Fibroblast of lung (primary cell): Measurements from ENCODE around the gene RAB23. TPM values are rescaled to one million over a fixed set of nuclear protein-coding genes. Genes with fewer than 3 reads are reported as not detected.

Experiments
- DNase-seq, 2 donors: peaks; one replicate each; pipeline versions ENCODE4 v3.0.0 to v3.0.0-alpha.2; 2010; ENCODE audit warnings: low read depth in 2 of 2
- H2AFZ ChIP-seq: 2 replicates; pipeline ENCODE4 v1.5.1; 2012; ENCODE audit warnings: low read length, control low read depth, inconsistent platforms
- H3K27ac ChIP-seq: 2 replicates; pipeline ENCODE4 v1.5.1; 2011; ENCODE audit warnings: low read length, control low read depth; ENCODE audit not compliant: insufficient read depth
- H3K27me3 ChIP-seq: 2 replicates; pipeline ENCODE4 v1.5.1; 2011; ENCODE audit warnings: mild to moderate bottlenecking, low read length; ENCODE audit not compliant: control insufficient read depth, insufficient read depth
- H3K36me3 ChIP-seq: 2 replicates; pipeline ENCODE4 v1.5.1; 2011; ENCODE audit warnings: low read length; ENCODE audit not compliant: control insufficient read depth, insufficient read depth
- H3K4me1 ChIP-seq: 2 replicates; pipeline ENCODE4 v1.5.1; 2011; ENCODE audit warnings: low read length; ENCODE audit not compliant: control insufficient read depth, insufficient read depth; ENCODE audit errors: extremely low read depth
- H3K4me2 ChIP-seq: 2 replicates; pipeline ENCODE4 v1.5.1; 2011; ENCODE audit warnings: low read length, control low read depth; ENCODE audit not compliant: insufficient read depth; ENCODE audit errors: extremely low read depth
- H3K4me3 ChIP-seq, 4 experiments: fragments of 200-600 bp in 1 of 4; sonication (generic) in 1 of 4; replicated peaks in 1 of 4; 2 replicates each; pipeline ENCODE4 v1.5.1; 2011 to 2016; ENCODE audit warnings: low read length in 4 of 4, low read depth in 3 of 4, mild to moderate bottlenecking in 3 of 4, control low read depth in 2 of 4, inconsistent platforms in 1 of 4, mixed read lengths in 1 of 4; ENCODE audit not compliant: insufficient read depth in 1 of 4; ENCODE audit errors: control extremely low read depth in 1 of 4
- H3K79me2 ChIP-seq: 2 replicates; pipeline ENCODE4 v1.5.1; 2012; ENCODE audit warnings: mild to moderate bottlenecking, low read length, inconsistent platforms; ENCODE audit not compliant: control insufficient read depth, insufficient read depth
- H3K9ac ChIP-seq: 2 replicates; pipeline ENCODE4 v1.5.1; 2011; ENCODE audit warnings: mild to moderate bottlenecking, low read length, control low read depth; ENCODE audit not compliant: insufficient read depth
- H3K9me3 ChIP-seq: 2 replicates; pipeline ENCODE4 v1.5.1; 2012; ENCODE audit warnings: low read depth, low read length; ENCODE audit not compliant: control insufficient read depth, insufficient read depth
- H4K20me1 ChIP-seq: 2 replicates; pipeline ENCODE4 v1.5.1; 2011; ENCODE audit warnings: low read length; ENCODE audit not compliant: control insufficient read depth, insufficient read depth; ENCODE audit errors: extremely low read depth
- CTCF ChIP-seq, 2 donors: IDR thresholded peaks in 1 of 2; conservative IDR thresholded peaks in 1 of 2; 1 replicate in 1 of 2; 2 replicates in 1 of 2; pipeline ENCODE4 v1.5.1; 2011 to 2012; ENCODE audit warnings: low read length in 2 of 2, control low read depth in 1 of 2, inconsistent platforms in 1 of 2, low read depth in 1 of 2, mild to moderate bottlenecking in 1 of 2
- EZH2 ChIP-seq: IDR thresholded peaks from 2 replicates; pipeline ENCODE4 v1.5.1; 2012; ENCODE audit warnings: low read length, control low read depth, mild to moderate bottlenecking; ENCODE audit errors: missing control alignments
- polyA plus RNA-seq, 2 donors: library from polyadenylated mRNA; depleted of rRNA in 1 of 2; stranded (reverse) in 1 of 2; unstranded in 1 of 2; fragments of >200 nt; gene quantifications; 2 replicates each; pipeline ENCODE4 v1.2.1, GENCODE V29; 2011 to 2012; ENCODE audit warnings: missing spikeins in 1 of 2
- total RNA-seq: library from RNA; depleted of rRNA; stranded (reverse); fragments of >200 nt; gene quantifications from 2 replicates; pipeline ENCODE4 v1.2.1, GENCODE V29; 2014

The RAB23 gene
- total and polyA plus RNA-seq, 2 donors (not counting 1 experiment from before 2014, with no cell fraction given) = 61.2 to 68.0 TPM

DNA sequence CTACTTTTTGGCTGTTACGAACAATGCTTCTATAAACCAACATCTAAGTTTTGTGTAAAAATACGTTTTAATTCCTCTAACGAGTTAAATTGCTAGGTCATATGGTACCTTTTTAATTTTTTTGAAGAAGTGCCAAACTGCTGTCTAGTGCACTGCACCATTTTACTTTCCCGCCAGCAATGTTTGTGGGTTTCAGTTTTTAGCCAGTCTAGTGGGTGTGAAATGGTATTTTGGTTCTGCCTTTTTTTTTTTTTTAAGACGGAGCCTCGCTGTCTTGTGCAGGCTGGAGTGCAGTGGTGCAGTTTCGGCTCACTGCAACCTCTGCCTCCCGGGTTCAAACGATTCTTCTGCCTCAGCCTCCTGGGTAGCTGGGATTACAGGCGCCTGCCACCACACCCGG lies 84.1 kb downstream of the RAB23 start:
- DNase-seq = no peak
- Histone ChIP-seq H3K4me1 (no peaks in the 10 kb centered on the region), H3K4me2 (no peak overlapping the region), H3K36me3 (peaks cover 3% of the 10 kb centered on the region), H3K9me3 (no peaks in the 10 kb centered on the region), H4K20me1 (no peaks in the 10 kb centered on the region), H3K27ac (no peak overlapping the region), H3K9ac (no peak overlapping the region), H2AFZ (no peak overlapping the region), H3K27me3 (no peaks in the 10 kb centered on the region), H3K79me2 (no peaks in the 10 kb centered on the region), H3K4me3 (no peak overlapping the region)
- TF ChIP-seq CTCF (conservative IDR thresholded peaks at IDR 0.05 in 1 of 2, IDR thresholded peaks at IDR 0.05 in 1 of 2; ENCODE audit: low read depth in 1 of 2, low read length in 2 of 2) = no peak
- TF ChIP-seq EZH2 = no peak

DNA sequence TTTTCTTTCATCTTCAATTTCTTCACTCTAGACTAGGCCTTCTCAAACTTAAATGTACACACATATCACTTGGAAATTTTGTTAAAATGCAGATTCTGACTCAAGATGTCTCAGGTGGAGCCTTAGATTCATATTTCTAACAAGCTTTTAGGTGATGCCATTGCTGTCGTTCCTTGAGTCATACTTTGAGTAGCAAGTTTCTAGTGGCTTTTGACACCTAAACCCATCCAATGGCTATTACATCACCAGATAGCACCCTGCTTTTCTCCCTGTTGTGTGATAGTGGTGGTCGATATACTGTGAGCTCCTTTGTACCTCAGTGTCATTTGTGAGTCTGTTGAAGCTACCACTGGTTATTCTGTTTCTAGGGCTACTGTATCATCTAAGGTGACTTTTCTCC lies 84.8 kb downstream of the RAB23 start:
- TF ChIP-seq EZH2 (no peak), CTCF (conservative IDR thresholded peaks at IDR 0.05 in 1 of 2, IDR thresholded peaks at IDR 0.05 in 1 of 2; ENCODE audit: low read depth in 1 of 2, low read length in 2 of 2) (no peak)
- no peak overlapping the region for H3K4me2 ChIP-seq

More for the DNA sequence above, 84.8 kb downstream of the RAB23 start:
- no peak overlapping the region for H3K9ac ChIP-seq
- no peak overlapping the region for H2AFZ ChIP-seq
- H3K9me3 ChIP-seq = no peaks in the 10 kb centered on the region
- no peaks in the 10 kb centered on the region for H3K27me3 ChIP-seq
- H3K36me3 ChIP-seq = peaks cover 3% of the 10 kb centered on the region
- no peaks in the 10 kb centered on the region for H3K79me2 ChIP-seq
- no peak overlapping the region for H3K4me3 ChIP-seq
- no peak overlapping the region for H3K27ac ChIP-seq
- H4K20me1 ChIP-seq = no peaks in the 10 kb centered on the region
- DNase-seq = no peak
- no peaks in the 10 kb centered on the region for H3K4me1 ChIP-seq

Other genes with a start within 250 kb of the RAB23 start
- gene KIAA1586, start 175.6 kb downstream of the RAB23 start, total RNA-seq = 17.3 and 18.2 TPM in 2 replicates
- 7.8 and 8.2 TPM in 2 replicates for gene KIAA1586, start 175.6 kb downstream of the RAB23 start, polyA plus RNA-seq
- 57.0 and 74.6 TPM in 2 replicates for gene ZNF451, start 132.1 kb downstream of the RAB23 start, total RNA-seq
- gene ZNF451, start 132.1 kb downstream of the RAB23 start, polyA plus RNA-seq = 23.7 and 30.0 TPM in 2 replicates
- gene BAG2, start 50.0 kb downstream of the RAB23 start, total RNA-seq = 22.1 and 31.5 TPM in 2 replicates
- gene BAG2, start 50.0 kb downstream of the RAB23 start, polyA plus RNA-seq = 21.1 and 27.3 TPM in 2 replicates
- 35.2 and 59.9 TPM in 2 replicates for gene PRIM2, start 95.3 kb upstream of the RAB23 start, total RNA-seq
- gene PRIM2, start 95.3 kb upstream of the RAB23 start, polyA plus RNA-seq = 28.0 and 51.5 TPM in 2 replicates